Measurements from ENCODE around the gene APLNR. TPM values are rescaled to one million over a fixed set of nuclear protein-coding genes. Genes with fewer than 3 reads are reported as not detected.

Gene APLNR
- total RNA-seq, 1 experiment from 2014 or later, result 0.66 TPM

DNA sequence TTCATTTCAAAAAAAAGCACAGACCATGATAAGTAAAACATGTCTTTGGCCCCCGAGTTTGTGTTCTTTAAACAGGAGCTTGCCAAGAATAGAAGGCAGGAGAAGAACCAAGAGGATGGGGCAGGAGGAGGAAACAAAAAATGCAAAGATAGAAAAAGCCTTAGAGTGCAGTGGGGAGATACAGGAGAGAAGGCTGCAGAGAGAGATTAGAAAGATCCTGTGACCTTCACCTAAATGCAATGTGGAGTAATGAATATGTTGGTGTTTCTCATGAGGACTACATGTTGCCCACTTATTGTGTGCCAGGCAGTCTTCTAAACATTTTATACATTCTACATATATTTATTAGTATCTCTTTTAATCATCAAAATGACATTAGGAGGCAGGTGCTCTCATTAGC lies 2.3 kb upstream of the APLNR start:
- POLR2A ChIA-PET, result no interaction called here
- Mint-ChIP-seq H3K4me1 (peaks cover 49% of the 10 kb centered on the region), H3K9me3 (no peaks in the 10 kb centered on the region), H3K27ac (no peak overlapping the region), H3K27me3 (ENCODE audit: low read depth) (no peaks in the 10 kb centered on the region; the same call in 1 of the 2 replicates), H3K36me3 (no peaks in the 10 kb centered on the region), H3K4me3 (no peak overlapping the region)
- CTCF ChIA-PET, result interaction anchor here (0.7 to 8.0 kb wide), 3 partner anchors 10 to 260 kb away, joined by 3 to 72 read pairs (median 3); no protein-coding TSS in a partner anchor
- TF ChIP-seq, protein P1, sequence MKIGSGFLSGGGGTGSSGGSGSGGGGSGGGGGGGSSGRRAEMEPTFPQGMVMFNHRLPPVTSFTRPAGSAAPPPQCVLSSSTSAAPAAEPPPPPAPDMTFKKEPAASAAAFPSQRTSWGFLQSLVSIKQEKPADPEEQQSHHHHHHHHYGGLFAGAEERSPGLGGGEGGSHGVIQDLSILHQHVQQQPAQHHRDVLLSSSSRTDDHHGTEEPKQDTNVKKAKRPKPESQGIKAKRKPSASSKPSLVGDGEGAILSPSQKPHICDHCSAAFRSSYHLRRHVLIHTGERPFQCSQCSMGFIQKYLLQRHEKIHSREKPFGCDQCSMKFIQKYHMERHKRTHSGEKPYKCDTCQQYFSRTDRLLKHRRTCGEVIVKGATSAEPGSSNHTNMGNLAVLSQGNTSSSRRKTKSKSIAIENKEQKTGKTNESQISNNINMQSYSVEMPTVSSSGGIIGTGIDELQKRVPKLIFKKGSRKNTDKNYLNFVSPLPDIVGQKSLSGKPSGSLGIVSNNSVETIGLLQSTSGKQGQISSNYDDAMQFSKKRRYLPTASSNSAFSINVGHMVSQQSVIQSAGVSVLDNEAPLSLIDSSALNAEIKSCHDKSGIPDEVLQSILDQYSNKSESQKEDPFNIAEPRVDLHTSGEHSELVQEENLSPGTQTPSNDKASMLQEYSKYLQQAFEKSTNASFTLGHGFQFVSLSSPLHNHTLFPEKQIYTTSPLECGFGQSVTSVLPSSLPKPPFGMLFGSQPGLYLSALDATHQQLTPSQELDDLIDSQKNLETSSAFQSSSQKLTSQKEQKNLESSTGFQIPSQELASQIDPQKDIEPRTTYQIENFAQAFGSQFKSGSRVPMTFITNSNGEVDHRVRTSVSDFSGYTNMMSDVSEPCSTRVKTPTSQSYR (CRISPR knock-in tag; IDR thresholded peaks at IDR 0.05), result no peak
- TF ChIP-seq RORB (CRISPR knock-in tag; IDR thresholded peaks at IDR 0.05), result no peak
- no peak for TF ChIP-seq HMGXB4 (CRISPR knock-in tag; IDR thresholded peaks at IDR 0.05)
- TF ChIP-seq, protein P2, sequence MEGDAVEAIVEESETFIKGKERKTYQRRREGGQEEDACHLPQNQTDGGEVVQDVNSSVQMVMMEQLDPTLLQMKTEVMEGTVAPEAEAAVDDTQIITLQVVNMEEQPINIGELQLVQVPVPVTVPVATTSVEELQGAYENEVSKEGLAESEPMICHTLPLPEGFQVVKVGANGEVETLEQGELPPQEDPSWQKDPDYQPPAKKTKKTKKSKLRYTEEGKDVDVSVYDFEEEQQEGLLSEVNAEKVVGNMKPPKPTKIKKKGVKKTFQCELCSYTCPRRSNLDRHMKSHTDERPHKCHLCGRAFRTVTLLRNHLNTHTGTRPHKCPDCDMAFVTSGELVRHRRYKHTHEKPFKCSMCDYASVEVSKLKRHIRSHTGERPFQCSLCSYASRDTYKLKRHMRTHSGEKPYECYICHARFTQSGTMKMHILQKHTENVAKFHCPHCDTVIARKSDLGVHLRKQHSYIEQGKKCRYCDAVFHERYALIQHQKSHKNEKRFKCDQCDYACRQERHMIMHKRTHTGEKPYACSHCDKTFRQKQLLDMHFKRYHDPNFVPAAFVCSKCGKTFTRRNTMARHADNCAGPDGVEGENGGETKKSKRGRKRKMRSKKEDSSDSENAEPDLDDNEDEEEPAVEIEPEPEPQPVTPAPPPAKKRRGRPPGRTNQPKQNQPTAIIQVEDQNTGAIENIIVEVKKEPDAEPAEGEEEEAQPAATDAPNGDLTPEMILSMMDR (IDR thresholded peaks at IDR 0.05), result no peak
- TF ChIP-seq ZNF232 (CRISPR knock-in tag; IDR thresholded peaks at IDR 0.05), result no peak
- TF ChIP-seq, protein P3, sequence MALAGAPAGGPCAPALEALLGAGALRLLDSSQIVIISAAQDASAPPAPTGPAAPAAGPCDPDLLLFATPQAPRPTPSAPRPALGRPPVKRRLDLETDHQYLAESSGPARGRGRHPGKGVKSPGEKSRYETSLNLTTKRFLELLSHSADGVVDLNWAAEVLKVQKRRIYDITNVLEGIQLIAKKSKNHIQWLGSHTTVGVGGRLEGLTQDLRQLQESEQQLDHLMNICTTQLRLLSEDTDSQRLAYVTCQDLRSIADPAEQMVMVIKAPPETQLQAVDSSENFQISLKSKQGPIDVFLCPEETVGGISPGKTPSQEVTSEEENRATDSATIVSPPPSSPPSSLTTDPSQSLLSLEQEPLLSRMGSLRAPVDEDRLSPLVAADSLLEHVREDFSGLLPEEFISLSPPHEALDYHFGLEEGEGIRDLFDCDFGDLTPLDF (CRISPR knock-in tag; IDR thresholded peaks at IDR 0.05), result no peak
- no peak for TF ChIP-seq GRHL2 (CRISPR knock-in tag; IDR thresholded peaks at IDR 0.05; ENCODE audit: insufficient replicate concordance, severe bottlenecking)
- no peak for TF ChIP-seq EMX1 (CRISPR knock-in tag; IDR thresholded peaks at IDR 0.05)
- TF ChIP-seq ZNF396 (CRISPR knock-in tag; IDR thresholded peaks at IDR 0.05; ENCODE audit: borderline replicate concordance), result no peak
- DNase-seq (ENCODE audit: low spot score) (no peak), ATAC-seq (no peak)

GRCh38 chr11:57235761-57236703 lies 1.0 kb downstream of the APLNR start:
- Mint-ChIP-seq H3K27ac (no peak overlapping the region), H3K4me1 (peaks cover 45% of the 10 kb centered on the region), H3K27me3 (ENCODE audit: low read depth) (peaks cover 16% of the 10 kb centered on the region), H3K9me3 (no peaks in the 10 kb centered on the region), H3K4me3 (no peak overlapping the region), H3K36me3 (no peaks in the 10 kb centered on the region)
- DNase-seq (ENCODE audit: low spot score) (no peak), ATAC-seq (no peak)
- ChIA-PET CTCF (interaction anchor here (8.0 kb wide), 1 partner anchor 13 kb away, joined by 72 read pairs; no protein-coding TSS in a partner anchor), POLR2A (no interaction called here)
- TF ChIP-seq ZNF396 (CRISPR knock-in tag; IDR thresholded peaks at IDR 0.05; ENCODE audit: borderline replicate concordance) (no peak), ZBTB43 (CRISPR knock-in tag; IDR thresholded peaks at IDR 0.05) (no peak), PRRX2 (CRISPR knock-in tag; IDR thresholded peaks at IDR 0.05) (no peak), ZNF671 (CRISPR knock-in tag; IDR thresholded peaks at IDR 0.05) (no peak), HMGXB4 (CRISPR knock-in tag; IDR thresholded peaks at IDR 0.05) (no peak)
- TF ChIP-seq, protein P4, sequence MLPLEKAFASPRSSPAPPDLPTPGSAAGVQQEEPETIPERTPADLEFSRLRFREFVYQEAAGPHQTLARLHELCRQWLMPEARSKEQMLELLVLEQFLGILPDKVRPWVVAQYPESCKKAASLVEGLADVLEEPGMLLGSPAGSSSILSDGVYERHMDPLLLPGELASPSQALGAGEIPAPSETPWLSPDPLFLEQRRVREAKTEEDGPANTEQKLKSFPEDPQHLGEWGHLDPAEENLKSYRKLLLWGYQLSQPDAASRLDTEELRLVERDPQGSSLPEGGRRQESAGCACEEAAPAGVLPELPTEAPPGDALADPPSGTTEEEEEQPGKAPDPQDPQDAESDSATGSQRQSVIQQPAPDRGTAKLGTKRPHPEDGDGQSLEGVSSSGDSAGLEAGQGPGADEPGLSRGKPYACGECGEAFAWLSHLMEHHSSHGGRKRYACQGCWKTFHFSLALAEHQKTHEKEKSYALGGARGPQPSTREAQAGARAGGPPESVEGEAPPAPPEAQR (CRISPR knock-in tag; IDR thresholded peaks at IDR 0.05), result no peak
- TF ChIP-seq, protein P5, sequence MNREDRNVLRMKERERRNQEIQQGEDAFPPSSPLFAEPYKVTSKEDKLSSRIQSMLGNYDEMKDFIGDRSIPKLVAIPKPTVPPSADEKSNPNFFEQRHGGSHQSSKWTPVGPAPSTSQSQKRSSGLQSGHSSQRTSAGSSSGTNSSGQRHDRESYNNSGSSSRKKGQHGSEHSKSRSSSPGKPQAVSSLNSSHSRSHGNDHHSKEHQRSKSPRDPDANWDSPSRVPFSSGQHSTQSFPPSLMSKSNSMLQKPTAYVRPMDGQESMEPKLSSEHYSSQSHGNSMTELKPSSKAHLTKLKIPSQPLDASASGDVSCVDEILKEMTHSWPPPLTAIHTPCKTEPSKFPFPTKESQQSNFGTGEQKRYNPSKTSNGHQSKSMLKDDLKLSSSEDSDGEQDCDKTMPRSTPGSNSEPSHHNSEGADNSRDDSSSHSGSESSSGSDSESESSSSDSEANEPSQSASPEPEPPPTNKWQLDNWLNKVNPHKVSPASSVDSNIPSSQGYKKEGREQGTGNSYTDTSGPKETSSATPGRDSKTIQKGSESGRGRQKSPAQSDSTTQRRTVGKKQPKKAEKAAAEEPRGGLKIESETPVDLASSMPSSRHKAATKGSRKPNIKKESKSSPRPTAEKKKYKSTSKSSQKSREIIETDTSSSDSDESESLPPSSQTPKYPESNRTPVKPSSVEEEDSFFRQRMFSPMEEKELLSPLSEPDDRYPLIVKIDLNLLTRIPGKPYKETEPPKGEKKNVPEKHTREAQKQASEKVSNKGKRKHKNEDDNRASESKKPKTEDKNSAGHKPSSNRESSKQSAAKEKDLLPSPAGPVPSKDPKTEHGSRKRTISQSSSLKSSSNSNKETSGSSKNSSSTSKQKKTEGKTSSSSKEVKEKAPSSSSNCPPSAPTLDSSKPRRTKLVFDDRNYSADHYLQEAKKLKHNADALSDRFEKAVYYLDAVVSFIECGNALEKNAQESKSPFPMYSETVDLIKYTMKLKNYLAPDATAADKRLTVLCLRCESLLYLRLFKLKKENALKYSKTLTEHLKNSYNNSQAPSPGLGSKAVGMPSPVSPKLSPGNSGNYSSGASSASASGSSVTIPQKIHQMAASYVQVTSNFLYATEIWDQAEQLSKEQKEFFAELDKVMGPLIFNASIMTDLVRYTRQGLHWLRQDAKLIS (CRISPR knock-in tag; IDR thresholded peaks at IDR 0.05; ENCODE audit: borderline replicate concordance), result no peak
